Ascending aorta (tissue), 2 donors: Measurements from ENCODE around the gene PRR30. TPM values are rescaled to one million over a fixed set of nuclear protein-coding genes. Genes with fewer than 3 reads are reported as not detected.
"Not testable (repeated sequence)": the region's sequence is repeated elsewhere in the genome, so short reads cannot be mapped to it uniquely, and the experiment has no call there.

Experiments used
- DNase-seq, 2 donors: peaks; one replicate each; pipeline ENCODE4 v3.0.0-alpha.2; 2019; ENCODE audit warnings: low spot score in 2 of 2
- H3K27ac ChIP-seq, 2 donors: fragments of 200-600 bp; sonication (generic); one replicate each; pipeline ENCODE4 v1.5.1; 2016 to 2017; ENCODE audit warnings: mild to moderate bottlenecking in 1 of 2
- H3K27me3 ChIP-seq: fragments of 200-600 bp; sonication (generic); one replicate; pipeline ENCODE4 v1.5.1; 2017
- H3K36me3 ChIP-seq, 2 donors: fragments of 200-600 bp; sonication (generic); one replicate each; pipeline ENCODE4 v1.5.1; 2016
- H3K4me1 ChIP-seq, 2 donors: fragments of 200-600 bp; sonication (generic); one replicate each; pipeline ENCODE4 v1.5.1; 2016 to 2017; ENCODE audit warnings: mild to moderate bottlenecking in 1 of 2
- H3K4me3 ChIP-seq, 2 donors: fragments of 200-600 bp; sonication (generic); one replicate each; pipeline ENCODE4 v1.5.1; 2016 to 2017; ENCODE audit warnings: mild to moderate bottlenecking in 1 of 2
- H3K9me3 ChIP-seq, 2 donors: fragments of 200-600 bp; sonication (generic); one replicate each; pipeline ENCODE4 v1.5.1; 2016
- CTCF ChIP-seq, 3 experiments: fragments of 200-600 bp in 2 of 3; fragments of 450-650 bp in 1 of 3; sonication (generic) in 2 of 3; IDR thresholded peaks; one replicate each; pipeline ENCODE4 v1.5.1; 2016 to 2019; ENCODE audit warnings: antibody characterized with exemption in 3 of 3, mild to moderate bottlenecking in 1 of 3, moderate library complexity in 1 of 3
- intact Hi-C: fragments of 100-400 bp; cut with DNase I; formaldehyde crosslinking; loops from one replicate; pipeline ENCODE4 v1.15.1; 2023
- total RNA-seq: library from RNA; depleted of rRNA; stranded (reverse); fragments of >200 nt; gene quantifications from one replicate; pipeline ENCODE4 v1.1.0, GENCODE V29; 2016

The PRR30 gene
- total RNA-seq, 1 donor from 2014 or later: not detected

- TF ChIP-seq CTCF (IDR thresholded peaks at IDR 0.05): no peak
- peaks cover 0 to 6% of the 10 kb centered on the region in 2 donors for H3K36me3 ChIP-seq
- no peak for DNase-seq
- no peaks in the 10 kb centered on the region for H3K9me3 ChIP-seq
- intact Hi-C loops: no loop called here
- no peaks in the 10 kb centered on the region for H3K4me1 ChIP-seq
- no peaks in the 10 kb centered on the region for H3K27me3 ChIP-seq
- H3K4me3 ChIP-seq: no peak overlapping the region
- H3K27ac ChIP-seq: no peak overlapping the region
Observed at GRCh38 chr2:27125104-27125503, 14.1 kb downstream of the PRR30 start.

- TF ChIP-seq CTCF (IDR thresholded peaks at IDR 0.05): no peak
- Histone ChIP-seq H3K4me1 (peaks cover under 1 to 2% of the 10 kb centered on the region in 2 donors), H3K4me3 (peak within 1 kb of the TSS; percentile 56 to 66), H3K27me3 (no peaks in the 10 kb centered on the region), H3K27ac (no peak within 1 kb of the TSS), H3K36me3 (no peaks in the 10 kb centered on the region), H3K9me3 (no peaks in the 10 kb centered on the region)
- intact Hi-C loops: no loop called here
- peak in 1 of 2 donors; percentile 79 for DNase-seq
Observed at GRCh38 chr2:27123302-27124150, 15.7 kb downstream of the PRR30 start, which contains the start of gene ABHD1. Gene ABHD1 (plus strand): TSS chr2:27123815. CDS start chr2:27123949, 134 bp downstream.

- H3K9me3 ChIP-seq: no peaks in the 10 kb centered on the region
- no peak for TF ChIP-seq CTCF (IDR thresholded peaks at IDR 0.05)
- H3K4me1 ChIP-seq: peaks cover 3 to 6% of the 10 kb centered on the region in 2 donors
- H3K36me3 ChIP-seq: no peaks in the 10 kb centered on the region
- no peak for DNase-seq
- intact Hi-C loops: no loop called here
- H3K27ac ChIP-seq: no peak overlapping the region
- H3K4me3 ChIP-seq: peak overlapping the region in 1 of 2 donors; percentile 66
- H3K27me3 ChIP-seq: no peaks in the 10 kb centered on the region
Observed at GRCh38 chr2:27122791-27123190, 16.4 kb downstream of the PRR30 start.

- no peak for TF ChIP-seq CTCF (IDR thresholded peaks at IDR 0.05)
Observed at GRCh38 chr2:27121906-27122305, 17.3 kb downstream of the PRR30 start.

GRCh38 chr2:27119330-27119670, 19.9 kb downstream of the PRR30 start:
- H3K9me3 ChIP-seq, H3K27ac ChIP-seq, intact Hi-C loops, H3K4me1 ChIP-seq, DNase-seq, H3K27me3 ChIP-seq, H3K36me3 ChIP-seq: not testable (repeated sequence)
- H3K4me3 ChIP-seq: peak overlapping the region; percentile 62 to 63

More at GRCh38 chr2:27121906-27122305, 17.3 kb downstream of the PRR30 start:
- DNase-seq: no peak
- Histone ChIP-seq H3K4me3 (no peak overlapping the region), H3K36me3 (no peaks in the 10 kb centered on the region), H3K27ac (no peak overlapping the region), H3K9me3 (no peaks in the 10 kb centered on the region), H3K4me1 (peaks cover 3 to 6% of the 10 kb centered on the region in 2 donors), H3K27me3 (no peaks in the 10 kb centered on the region)
- intact Hi-C loops: no loop called here

GRCh38 chr2:27118525-27119329, 20.5 kb downstream of the PRR30 start, which contains the start of gene CGREF1:
Gene CGREF1 (minus strand): TSS chr2:27119128. CDS start chr2:27104366, 14,762 bp downstream.
- Histone ChIP-seq H3K4me3 (peak within 1 kb of the TSS; percentile 62 to 63), H3K27me3 (no peaks in the 10 kb centered on the region), H3K36me3 (no peaks in the 10 kb centered on the region), H3K27ac (no peak within 1 kb of the TSS), H3K9me3 (no peaks in the 10 kb centered on the region), H3K4me1 (peaks cover 3 to 6% of the 10 kb centered on the region in 2 donors)
- no peak for DNase-seq
- intact Hi-C loops: no loop called here
- no peak for TF ChIP-seq CTCF (IDR thresholded peaks at IDR 0.05)
